Lower leg skin (tissue), 4 donors: ENCODE results near the gene SRPX. TPM values are rescaled to one million over a fixed set of nuclear protein-coding genes. Genes with fewer than 3 reads are reported as not detected.

Experiments used
- DNase-seq, 2 donors: peaks; one replicate each; pipeline ENCODE4 v3.0.0-alpha.2; 2019; ENCODE audit warnings: low spot score in 2 of 2
- H3K4me3 ChIP-seq: fragments of 200-600 bp; sonication (generic); 2 replicates; pipeline ENCODE4 v1.5.1; 2017; ENCODE audit warnings: mild to moderate bottlenecking, low read depth; ENCODE audit not compliant: poor library complexity, severe bottlenecking
- POLR2A ChIP-seq, 2 donors: fragments of 450-650 bp; IDR thresholded peaks; one replicate each; pipeline ENCODE4 v1.6.1; 2016 to 2017; ENCODE audit warnings: antibody characterized with exemption in 2 of 2, mild to moderate bottlenecking in 1 of 2, moderate library complexity in 1 of 2
- WGBS, 2 donors: methylation state at CpG; one replicate each; pipeline ENCODE4 v1.1.5; 2018; 5-methylcytosine and 5-hydroxymethylcytosine counted together
- intact Hi-C: fragments of 100-400 bp; cut with DNase I; formaldehyde crosslinking; loops from one replicate; pipeline ENCODE4 v1.15.0; 2023; ENCODE audit warnings: low total_unique reads
- total RNA-seq, 4 donors: library from RNA; depleted of rRNA; stranded (reverse); fragments of >200 nt; gene quantifications; one replicate each; pipeline ENCODE4 v1.1.0, GENCODE V29; 2016
- TF ChIP-seq, protein P1 (sequence below), 3 donors: fragments of 450-650 bp; IDR thresholded peaks; one replicate each; pipeline ENCODE4 v1.5.1; 2016; ENCODE audit warnings: antibody characterized with exemption in 3 of 3, mild to moderate bottlenecking in 3 of 3, moderate library complexity in 2 of 3

Gene SRPX
- total RNA-seq, 4 donors from 2014 or later: 13.4 to 56.5 (median 22.3) TPM

DNA sequence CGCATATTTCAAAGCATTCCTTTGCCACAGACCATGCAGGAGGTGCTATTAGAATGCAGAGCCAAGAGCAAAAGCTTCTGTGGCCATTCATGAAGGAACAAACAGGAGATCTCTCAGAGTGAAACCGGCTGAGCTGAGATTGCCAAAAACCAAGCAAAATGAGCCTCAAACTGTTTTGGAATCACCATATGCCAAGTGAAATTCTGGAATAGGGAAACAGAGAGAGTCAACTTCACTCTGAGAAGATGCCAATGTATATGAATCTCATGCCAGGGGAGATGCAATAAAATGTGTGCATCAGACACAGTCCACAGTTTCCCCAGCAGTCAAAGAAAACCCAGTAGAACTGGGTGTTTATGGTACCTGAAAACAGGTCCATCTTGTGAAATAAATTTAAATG, 42.3 kb downstream of the SRPX start:
- DNase-seq: no peak
- no peak overlapping the region for H3K4me3 ChIP-seq
- intact Hi-C loops: no loop called here
- TF ChIP-seq, protein P1, sequence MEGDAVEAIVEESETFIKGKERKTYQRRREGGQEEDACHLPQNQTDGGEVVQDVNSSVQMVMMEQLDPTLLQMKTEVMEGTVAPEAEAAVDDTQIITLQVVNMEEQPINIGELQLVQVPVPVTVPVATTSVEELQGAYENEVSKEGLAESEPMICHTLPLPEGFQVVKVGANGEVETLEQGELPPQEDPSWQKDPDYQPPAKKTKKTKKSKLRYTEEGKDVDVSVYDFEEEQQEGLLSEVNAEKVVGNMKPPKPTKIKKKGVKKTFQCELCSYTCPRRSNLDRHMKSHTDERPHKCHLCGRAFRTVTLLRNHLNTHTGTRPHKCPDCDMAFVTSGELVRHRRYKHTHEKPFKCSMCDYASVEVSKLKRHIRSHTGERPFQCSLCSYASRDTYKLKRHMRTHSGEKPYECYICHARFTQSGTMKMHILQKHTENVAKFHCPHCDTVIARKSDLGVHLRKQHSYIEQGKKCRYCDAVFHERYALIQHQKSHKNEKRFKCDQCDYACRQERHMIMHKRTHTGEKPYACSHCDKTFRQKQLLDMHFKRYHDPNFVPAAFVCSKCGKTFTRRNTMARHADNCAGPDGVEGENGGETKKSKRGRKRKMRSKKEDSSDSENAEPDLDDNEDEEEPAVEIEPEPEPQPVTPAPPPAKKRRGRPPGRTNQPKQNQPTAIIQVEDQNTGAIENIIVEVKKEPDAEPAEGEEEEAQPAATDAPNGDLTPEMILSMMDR (IDR thresholded peaks at IDR 0.05): no peak
- TF ChIP-seq POLR2A (IDR thresholded peaks at IDR 0.05): no peak
- 53 to 58% methylated on average over 2 of the region's 2 CpGs for WGBS, 2 donors

DNA sequence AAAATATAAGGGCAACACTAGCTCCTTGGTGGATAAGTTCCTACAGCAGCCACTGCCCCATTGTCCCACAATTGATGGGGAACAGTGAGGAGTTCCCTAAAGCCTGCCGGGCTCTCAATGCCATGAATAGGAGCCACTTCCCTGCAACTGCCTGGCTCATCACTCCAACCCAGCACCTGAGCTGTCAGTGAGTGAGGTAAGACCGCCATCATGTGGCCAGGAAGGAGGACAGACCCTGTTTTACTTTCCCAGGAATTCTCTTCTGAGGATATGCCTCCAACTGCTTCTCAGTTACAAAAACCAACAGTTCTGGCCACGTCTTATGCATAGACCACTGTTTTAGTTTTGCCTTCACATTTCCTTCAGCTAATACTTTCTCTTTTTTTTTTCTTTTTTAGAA, 45.5 kb downstream of the SRPX start:
- intact Hi-C loops: no loop called here
- WGBS, 2 donors: 29 to 68% methylated on average over 3 of the region's 3 CpGs
- no peak for DNase-seq

DNA sequence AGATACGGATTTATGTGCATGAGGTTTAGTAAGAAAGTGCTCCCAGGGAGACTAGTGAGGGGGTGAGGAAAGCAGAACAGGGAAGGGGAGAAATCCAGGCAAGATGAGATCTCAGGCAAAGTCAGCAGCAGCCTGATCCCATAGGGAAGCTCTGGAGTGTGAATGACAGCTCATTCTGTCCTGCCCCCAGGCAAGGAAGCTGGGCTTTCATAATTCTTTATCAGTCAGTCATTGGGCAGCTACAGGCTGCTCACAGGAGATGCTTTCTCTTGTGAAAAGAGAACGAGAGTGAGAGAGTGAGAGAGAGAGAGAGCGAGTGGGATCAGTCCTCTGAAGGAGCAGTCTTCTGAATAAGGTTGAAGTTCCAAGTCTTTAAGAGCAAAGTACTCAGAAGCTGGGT, 48.1 kb downstream of the SRPX start:
- intact Hi-C loops: no loop called here
- TF ChIP-seq POLR2A (IDR thresholded peaks at IDR 0.05): no peak
- TF ChIP-seq, protein P1 (IDR thresholded peaks at IDR 0.05): no peak
- 79 to 82% methylated on average over 3 of the region's 3 CpGs for WGBS, 2 donors
- no peak overlapping the region for H3K4me3 ChIP-seq
- no peak for DNase-seq

More for the DNA sequence above, 45.5 kb downstream of the SRPX start:
- no peak overlapping the region for H3K4me3 ChIP-seq
- TF ChIP-seq, protein P1 (IDR thresholded peaks at IDR 0.05): no peak
- no peak for TF ChIP-seq POLR2A (IDR thresholded peaks at IDR 0.05)

DNA sequence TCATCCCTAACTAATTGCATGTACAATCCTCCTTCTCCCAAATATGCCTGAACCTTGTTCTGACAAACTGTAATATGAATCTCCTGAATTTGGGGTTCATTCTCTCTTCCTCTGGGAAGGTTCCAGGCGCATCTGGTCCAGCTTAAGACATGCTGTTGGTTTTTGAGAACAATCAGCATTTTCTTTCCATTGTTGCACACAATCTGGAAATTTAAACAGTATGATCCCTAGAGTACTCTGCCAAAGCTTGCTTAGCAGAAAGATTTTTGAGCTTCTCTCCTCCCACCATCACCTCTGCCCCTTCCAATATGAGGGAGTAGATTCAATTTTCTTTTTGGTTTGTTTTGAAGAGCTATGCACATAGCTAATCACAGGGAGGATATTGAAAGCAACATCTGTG, 50.1 kb downstream of the SRPX start:
- TF ChIP-seq, protein P1 (IDR thresholded peaks at IDR 0.05): no peak
- TF ChIP-seq POLR2A (IDR thresholded peaks at IDR 0.05): no peak
- 83 to 84% methylated on average over 1 of the region's 1 CpG for WGBS, 2 donors
- DNase-seq: no peak
- intact Hi-C loops: no loop called here
- H3K4me3 ChIP-seq: no peak overlapping the region

DNA sequence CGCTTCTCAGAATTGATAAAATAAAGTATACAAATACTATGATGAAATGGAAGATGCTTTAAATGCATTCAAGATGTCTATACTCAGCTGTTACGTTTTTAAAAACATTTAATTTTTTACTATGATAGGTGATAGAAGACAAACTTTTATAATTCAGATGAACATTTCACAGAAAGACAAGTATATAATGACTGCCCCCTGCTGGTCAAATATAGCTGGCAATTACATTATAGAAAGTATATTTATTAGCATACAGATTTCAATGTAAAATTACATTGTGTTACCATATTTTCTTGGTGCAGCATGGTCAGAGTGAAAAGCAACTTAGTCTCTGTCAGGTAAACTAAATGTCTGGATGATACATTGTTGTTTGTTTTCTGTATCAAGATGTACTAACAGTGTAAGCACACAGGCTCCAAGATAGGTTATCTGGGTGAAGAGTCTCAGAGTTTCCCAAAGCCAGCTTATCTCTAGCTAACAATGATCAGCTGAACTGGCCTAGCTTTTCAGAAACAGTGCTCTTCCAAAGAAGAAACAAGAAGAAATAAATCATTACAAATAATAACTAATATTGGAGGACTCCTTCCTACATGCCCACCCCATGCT, 54.1 kb downstream of the SRPX start:
- intact Hi-C loops: no loop called here
- TF ChIP-seq POLR2A (IDR thresholded peaks at IDR 0.05): no peak
- TF ChIP-seq, protein P1 (IDR thresholded peaks at IDR 0.05): no peak
- no peak for DNase-seq
- no peak overlapping the region for H3K4me3 ChIP-seq
- 57 to 62% methylated on average over 2 of the region's 2 CpGs for WGBS, 2 donors

DNA sequence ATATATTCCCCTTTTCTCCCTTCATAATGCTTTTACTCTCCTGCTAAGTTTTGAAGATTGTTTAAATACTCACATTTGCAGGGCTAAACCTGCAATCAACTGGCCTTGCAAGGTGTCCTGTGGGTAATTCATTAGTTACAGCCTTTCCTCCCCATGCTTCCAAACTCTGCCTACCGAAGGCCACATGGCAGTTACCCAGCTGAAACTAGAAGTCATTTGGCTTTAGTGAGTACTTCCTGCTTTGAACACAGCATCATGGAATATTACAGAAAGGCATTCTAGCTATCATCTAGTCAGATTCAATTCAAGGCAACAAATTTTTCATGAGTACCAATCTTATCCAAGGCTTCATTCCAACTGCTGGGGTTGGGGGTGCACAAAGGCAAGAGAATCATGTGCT, 55.6 kb downstream of the SRPX start:
- H3K4me3 ChIP-seq: no peak overlapping the region
- DNase-seq: no peak
- TF ChIP-seq, protein P1 (IDR thresholded peaks at IDR 0.05): no peak
- no peak for TF ChIP-seq POLR2A (IDR thresholded peaks at IDR 0.05)
- WGBS, 2 donors: 36 to 38% methylated on average over 1 of the region's 1 CpG
- intact Hi-C loops: no loop called here
